PFSK-1 (cell line): ENCODE results near the gene GNAS-AS1.

Source experiments
- FOXP2 ChIP-seq: optimal IDR thresholded peaks from 2 replicates; pipeline ENCODE3; 2011; ENCODE audit warnings: borderline replicate concordance, control low read depth, inconsistent platforms; ENCODE audit not compliant: insufficient read depth; ENCODE audit errors: extremely low read length, extremely low read depth
- POLR2AphosphoS5 ChIP-seq: IDR thresholded peaks from 2 replicates; pipeline ENCODE4 v1.6.1; 2012; ENCODE audit warnings: low read depth, mild to moderate bottlenecking, control low read depth, low read length, moderate library complexity
- REST ChIP-seq, 2 experiments: IDR thresholded peaks; 2 replicates each; pipeline versions ENCODE4 v1.6.1 to v1.8.0; 2011 to 2012; ENCODE audit warnings: low read depth in 2 of 2, low read length in 2 of 2, control low read depth in 1 of 2, inconsistent platforms in 1 of 2, mild to moderate bottlenecking in 1 of 2, moderate library complexity in 1 of 2; ENCODE audit not compliant: insufficient read depth in 1 of 2
- SIN3A ChIP-seq: IDR thresholded peaks from 2 replicates; pipeline ENCODE4 v1.6.1; 2012; ENCODE audit warnings: mild to moderate bottlenecking, low read length, moderate library complexity, borderline replicate concordance; ENCODE audit not compliant: insufficient read depth
- TAF1 ChIP-seq: IDR thresholded peaks from 2 replicates; pipeline ENCODE4 v1.6.1; 2012; ENCODE audit warnings: low read length, control low read depth, borderline replicate concordance; ENCODE audit not compliant: insufficient read depth

The GNAS-AS1 gene

GRCh38 chr20:58797371-58798338 lies 53.0 kb downstream of the GNAS-AS1 start:
- TF ChIP-seq SIN3A = no peak
- TF ChIP-seq POLR2AphosphoS5 = no peak
- no peak for TF ChIP-seq REST (IDR thresholded peaks at IDR 0.05; ENCODE audit: insufficient read depth in 1 of 2, low read depth in 2 of 2, low read length in 2 of 2)
- TF ChIP-seq TAF1 = no peak
- no peak for TF ChIP-seq FOXP2

GRCh38 chr20:58795923-58796245 lies 54.8 kb downstream of the GNAS-AS1 start:
- TF ChIP-seq SIN3A (no peak), REST (IDR thresholded peaks at IDR 0.05; ENCODE audit: insufficient read depth in 1 of 2, low read depth in 2 of 2, low read length in 2 of 2) (no peak), TAF1 (no peak), POLR2AphosphoS5 (no peak), FOXP2 (no peak)

GRCh38 chr20:58795181-58795922 lies 55.4 kb downstream of the GNAS-AS1 start:
- TF ChIP-seq FOXP2 = no peak
- no peak for TF ChIP-seq SIN3A
- TF ChIP-seq TAF1 = no peak
- TF ChIP-seq REST (IDR thresholded peaks at IDR 0.05; ENCODE audit: insufficient read depth in 1 of 2, low read depth in 2 of 2, low read length in 2 of 2) = no peak
- TF ChIP-seq POLR2AphosphoS5 = no peak

- no peak for TF ChIP-seq TAF1
- no peak for TF ChIP-seq FOXP2
- TF ChIP-seq SIN3A = no peak
- no peak for TF ChIP-seq POLR2AphosphoS5
- no peak for TF ChIP-seq REST (IDR thresholded peaks at IDR 0.05; ENCODE audit: insufficient read depth in 1 of 2, low read depth in 2 of 2, low read length in 2 of 2)
Observed at GRCh38 chr20:58794510-58795180, 56.1 kb downstream of the GNAS-AS1 start.
